GM18951 (cell line): ENCODE measurements around the gene CRYBB3.
"Not testable (repeated sequence)": the region's sequence is repeated elsewhere in the genome, so short reads cannot be mapped to it uniquely, and the experiment has no call there.

Experiments
- POLR2A ChIP-seq: IDR thresholded peaks from 4 replicates; pipeline ENCODE4 v1.6.1; 2011; ENCODE audit warnings: mild to moderate bottlenecking; ENCODE audit not compliant: insufficient read length, insufficient read depth; ENCODE audit errors: extremely low read depth
- in situ Hi-C: fragments of 300-500 bp; cut with MboI; formaldehyde crosslinking; loops from one replicate; pipeline ENCODE4 v1.12.0; 2022; ENCODE audit warnings: low sequenced_read_pairs, mixed read lengths, inconsistent platforms; ENCODE audit not compliant: unreplicated experiment

Gene CRYBB3

DNA sequence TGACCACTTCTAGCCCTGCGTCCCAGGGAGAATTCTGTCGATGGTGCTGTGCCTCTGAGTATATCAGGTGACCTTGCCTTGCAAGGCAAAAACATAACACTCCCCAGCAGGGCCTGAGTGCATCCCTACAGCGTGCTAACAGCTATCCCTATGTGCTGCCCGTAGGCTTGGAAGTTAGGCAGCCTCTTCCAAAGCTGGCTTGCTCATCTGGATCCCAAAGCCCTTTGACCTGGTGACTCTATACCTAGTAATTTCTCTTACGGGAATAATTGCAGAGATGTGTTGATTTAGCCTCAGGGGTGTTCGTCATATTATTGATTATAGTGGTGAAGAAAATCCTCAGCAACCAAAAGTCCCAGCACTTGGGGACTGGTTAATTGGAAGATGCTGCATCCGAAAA lies 32.6 kb upstream of the CRYBB3 start:
- no peak for TF ChIP-seq POLR2A
- in situ Hi-C loops: loop anchor here (10.0 kb wide), 1 partner anchor 92 kb away; no protein-coding TSS in a partner anchor

- in situ Hi-C loops: loop anchor here (10.0 kb wide), 1 partner anchor 93 kb away; no protein-coding TSS in a partner anchor
- TF ChIP-seq POLR2A: no peak
Measured at GRCh38 chr22:25167834-25168601, 31.6 kb upstream of the CRYBB3 start.

DNA sequence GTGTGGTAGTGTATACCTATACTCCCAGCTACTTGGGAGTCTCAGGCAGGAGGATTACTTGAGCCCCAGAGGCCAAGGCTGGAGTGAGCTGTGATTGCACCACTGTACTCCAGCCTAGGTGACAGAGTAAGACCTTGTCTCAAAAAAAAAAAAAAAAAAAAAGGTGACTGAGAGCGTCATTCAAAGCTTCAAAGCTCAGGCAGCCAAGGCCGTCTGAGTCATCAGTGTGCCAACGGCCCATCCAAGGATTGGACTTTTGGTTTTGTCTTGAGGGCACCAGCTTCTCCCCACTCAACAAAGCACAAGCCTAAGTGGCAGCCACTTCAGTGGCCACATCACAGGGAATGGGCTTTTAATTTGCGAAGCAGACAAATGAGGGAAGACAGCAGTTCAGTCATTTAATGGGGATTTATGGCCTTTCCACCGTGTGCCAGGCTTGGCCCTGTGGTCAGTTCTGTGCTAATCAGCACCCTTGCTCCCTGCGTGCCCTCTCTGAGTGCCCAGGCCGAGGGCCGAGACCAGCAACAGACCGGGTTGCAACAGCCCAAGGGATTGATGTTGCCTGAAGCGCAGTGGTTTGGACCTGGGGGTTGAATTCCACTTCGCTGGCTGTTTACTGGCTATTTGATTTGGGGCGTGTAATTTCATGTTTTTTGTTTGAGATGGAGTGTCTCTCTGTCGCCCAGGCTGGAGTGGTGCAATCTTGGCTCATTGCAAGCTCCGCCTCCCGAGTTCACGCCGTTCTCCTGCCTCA lies 30.2 kb upstream of the CRYBB3 start:
- TF ChIP-seq POLR2A: no peak
- in situ Hi-C loops: loop anchor here (10.0 kb wide), 1 partner anchor 95 kb away; no protein-coding TSS in a partner anchor

- in situ Hi-C loops: no loop called here
- no peak for TF ChIP-seq POLR2A
Measured at GRCh38 chr22:25170426-25170980, 29.2 kb upstream of the CRYBB3 start.

GRCh38 chr22:25172153-25172552 lies 27.5 kb upstream of the CRYBB3 start:
- no peak for TF ChIP-seq POLR2A
- in situ Hi-C loops: no loop called here

GRCh38 chr22:25174156-25174887 lies 25.3 kb upstream of the CRYBB3 start:
- in situ Hi-C loops: no loop called here
- TF ChIP-seq POLR2A: no peak

- no peak for TF ChIP-seq POLR2A
- in situ Hi-C loops: no loop called here
Measured at GRCh38 chr22:25174888-25175411, 24.7 kb upstream of the CRYBB3 start.

DNA sequence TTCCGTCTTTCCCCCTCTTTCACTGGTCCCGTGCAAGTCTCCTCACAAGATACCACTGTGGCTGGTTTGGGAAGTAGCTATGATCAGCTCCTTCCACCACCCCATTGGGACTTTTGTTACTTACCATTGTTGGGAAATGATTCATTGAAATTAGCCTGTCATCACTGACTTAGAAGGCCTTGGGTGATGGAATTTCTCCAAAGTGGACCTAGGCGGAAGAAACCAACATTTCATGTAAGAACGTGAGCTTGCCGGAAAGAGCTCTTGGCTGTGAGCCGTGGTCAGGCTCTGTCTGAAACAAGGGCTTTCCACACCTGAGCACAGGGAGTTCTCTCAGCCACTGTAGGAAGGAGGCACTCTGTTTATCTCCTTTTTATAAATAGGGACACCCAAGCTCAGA lies 23.5 kb upstream of the CRYBB3 start:
- TF ChIP-seq POLR2A: no peak
- in situ Hi-C loops: no loop called here

- TF ChIP-seq POLR2A: no peak
- in situ Hi-C loops: no loop called here
Measured at GRCh38 chr22:25176799-25177198, 22.9 kb upstream of the CRYBB3 start.

DNA sequence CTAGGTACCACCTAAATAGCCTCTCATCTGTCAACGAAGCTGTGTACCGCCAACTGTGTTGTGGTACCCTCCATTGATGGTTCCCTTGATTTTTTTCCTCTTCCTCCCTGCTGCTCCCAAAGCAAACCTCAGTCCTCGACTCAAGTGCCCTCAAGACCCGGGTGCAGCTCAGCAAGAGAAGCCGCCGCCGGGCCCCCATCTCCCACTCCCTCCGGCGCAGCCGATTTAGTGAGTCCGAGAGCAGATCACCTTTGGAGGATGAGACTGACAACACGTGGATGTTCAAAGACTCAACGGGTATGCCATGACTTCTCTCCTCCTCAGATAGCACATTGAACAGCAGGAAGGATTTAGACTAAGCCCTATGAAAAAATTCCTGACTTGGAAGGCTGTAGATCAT lies 22.4 kb upstream of the CRYBB3 start:
- in situ Hi-C loops: no loop called here
- TF ChIP-seq POLR2A: no peak

- no peak for TF ChIP-seq POLR2A
- in situ Hi-C loops: no loop called here
Measured at GRCh38 chr22:25177895-25178294, 21.8 kb upstream of the CRYBB3 start.

DNA sequence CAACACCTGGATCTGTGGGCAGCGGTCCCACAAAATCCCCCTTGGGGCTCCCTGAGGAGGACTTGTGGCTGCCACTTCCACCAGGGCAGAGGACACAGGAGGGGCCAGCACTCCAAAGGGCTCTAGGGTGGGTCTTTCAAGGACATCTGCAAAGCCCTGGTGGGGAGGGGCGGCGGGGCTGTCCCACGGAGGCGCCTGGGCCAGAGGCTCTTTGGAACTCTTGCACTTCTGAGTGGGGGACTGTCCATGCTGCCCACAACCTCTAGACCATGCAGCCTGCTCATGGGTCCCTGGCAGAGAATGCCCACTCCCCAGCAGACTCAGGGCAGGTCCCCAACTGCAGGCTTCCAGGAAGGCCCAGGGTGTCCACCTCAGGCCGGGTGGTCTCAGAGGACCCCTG lies 21.3 kb upstream of the CRYBB3 start:
- in situ Hi-C loops: not testable (repeated sequence)

DNA sequence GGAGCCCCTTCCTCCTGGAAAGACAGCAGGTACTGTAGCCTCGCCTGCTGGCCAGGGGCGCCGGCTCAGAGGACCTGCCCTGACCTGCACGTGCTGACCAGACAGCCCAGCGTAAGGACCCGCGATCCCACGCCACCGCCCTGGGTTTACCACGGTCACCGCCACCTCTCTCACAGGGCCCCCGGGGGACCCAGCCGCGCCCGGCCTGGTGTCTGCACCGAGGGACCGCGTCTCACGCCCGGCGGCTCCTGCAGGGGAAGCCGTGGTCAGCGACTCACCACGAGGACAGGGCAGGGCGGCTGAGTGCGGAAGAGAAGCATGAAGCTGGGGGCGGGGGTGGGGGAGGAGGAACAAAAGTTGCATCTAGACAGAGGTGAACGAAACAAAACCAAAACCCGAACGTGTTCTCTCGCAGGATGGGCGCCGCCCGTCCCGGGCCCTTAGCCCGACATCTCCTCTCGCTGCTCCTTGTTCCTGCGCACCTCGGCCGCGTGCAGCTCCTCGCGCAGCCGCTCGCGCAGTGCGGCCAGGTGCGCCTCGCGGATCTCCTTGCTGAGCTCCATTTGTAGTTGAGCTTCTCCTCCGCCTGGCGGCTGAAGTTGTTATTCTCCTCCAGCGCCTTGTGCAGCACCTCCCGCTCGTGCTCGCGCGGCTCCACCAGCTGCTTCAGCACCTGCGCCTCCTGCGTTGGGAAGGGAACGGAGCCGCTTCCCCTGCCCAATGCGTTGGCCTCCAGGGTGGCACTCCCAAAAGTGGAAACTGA lies 20.6 kb upstream of the CRYBB3 start:
- in situ Hi-C loops: not testable (repeated sequence)
